GM06990 (cell line): ENCODE data around the gene GFOD1.
"Not testable (repeated sequence)": the region's sequence is repeated elsewhere in the genome, so short reads cannot be mapped to it uniquely, and the experiment has no call there.

Experiments
- DNase-seq: peaks from one replicate; pipeline ENCODE4 v3.0.0-alpha.2; 2011; ENCODE audit not compliant: insufficient read length; ENCODE audit errors: extremely low read depth
- H3K27me3 ChIP-seq: replicated peaks from 2 replicates; pipeline ENCODE4 v1.6.0; 2011; ENCODE audit warnings: low read length; ENCODE audit not compliant: control insufficient read depth, insufficient read depth
- H3K36me3 ChIP-seq: 2 replicates; pipeline ENCODE4 v1.5.1; 2011; ENCODE audit warnings: low read length; ENCODE audit not compliant: control insufficient read depth, insufficient read depth
- H3K4me3 ChIP-seq: replicated peaks from 2 replicates; pipeline ENCODE4 v1.5.1; 2011; ENCODE audit warnings: low read depth, mild to moderate bottlenecking, control low read depth, low read length
- CTCF ChIP-seq: IDR thresholded peaks from 2 replicates; pipeline ENCODE4 v1.5.1; 2011; ENCODE audit warnings: low read length, control low read depth, mild to moderate bottlenecking, inconsistent platforms; ENCODE audit not compliant: insufficient read depth, poor library complexity, severe bottlenecking

Gene GFOD1

GRCh38 chr6:13515912-13516311, 28.5 kb upstream of the GFOD1 start:
- no peak for TF ChIP-seq CTCF
- Histone ChIP-seq H3K36me3 (no peaks in the 10 kb centered on the region), H3K27me3 (no peaks in the 10 kb centered on the region), H3K4me3 (no peak overlapping the region)
- no peak for DNase-seq

GRCh38 chr6:13513626-13514502, 26.5 kb upstream of the GFOD1 start:
- TF ChIP-seq CTCF = no peak
- H3K27me3 ChIP-seq = no peaks in the 10 kb centered on the region
- no peak overlapping the region for H3K4me3 ChIP-seq
- H3K36me3 ChIP-seq = no peaks in the 10 kb centered on the region
- no peak for DNase-seq

- TF ChIP-seq CTCF = no peak
- Histone ChIP-seq H3K27me3 (no peaks in the 10 kb centered on the region), H3K4me3 (no peak overlapping the region), H3K36me3 (no peaks in the 10 kb centered on the region)
- no peak for DNase-seq
Measured at GRCh38 chr6:13512900-13513299, 25.5 kb upstream of the GFOD1 start.

- TF ChIP-seq CTCF = no peak
- H3K27me3 ChIP-seq = no peaks in the 10 kb centered on the region
- H3K4me3 ChIP-seq = no peak overlapping the region
Measured at GRCh38 chr6:13511913-13512717, 24.7 kb upstream of the GFOD1 start.

GRCh38 chr6:13511141-13511571, 23.8 kb upstream of the GFOD1 start:
- not testable (repeated sequence) for DNase-seq, H3K27me3 ChIP-seq

More at GRCh38 chr6:13511913-13512717, 24.7 kb upstream of the GFOD1 start:
- no peak for DNase-seq
- H3K36me3 ChIP-seq = no peaks in the 10 kb centered on the region

GRCh38 chr6:13510433-13510832, 23.0 kb upstream of the GFOD1 start:
- H3K4me3 ChIP-seq, DNase-seq, H3K36me3 ChIP-seq, H3K27me3 ChIP-seq: not testable (repeated sequence)

More at GRCh38 chr6:13511141-13511571, 23.8 kb upstream of the GFOD1 start:
- H3K4me3 ChIP-seq, H3K36me3 ChIP-seq: not testable (repeated sequence)
